SK-N-SH (cell line): Measurements from ENCODE around the gene FAM120A. TPM values are rescaled to one million over a fixed set of nuclear protein-coding genes. Genes with fewer than 3 reads are reported as not detected.

Source experiments
- CTCF ChIA-PET: fragments of 300-600, 350-600 bp; formaldehyde crosslinking; extraction: SDS; loops from one replicate; lab custom pipeline; 2021; lab: Yijun Ruan, JAX
- POLR2A ChIA-PET: fragments of 350-600 bp; sonication (Branson Sonifier 250); formaldehyde crosslinking; extraction: SDS; loops from one replicate; lab custom pipeline; 2020; ENCODE audit warnings: antibody characterized with exemption, inconsistent platforms; lab: Yijun Ruan, JAX
- DNase-seq: peaks from one replicate; pipeline ENCODE4 v3.0.0; 2012
- H2AFZ ChIP-seq: fragments of 200-600 bp; sonication (generic); 2 replicates; pipeline ENCODE4 v1.8.1; 2016; ENCODE audit warnings: antibody characterized with exemption, mild to moderate bottlenecking, low read depth
- H3F3A ChIP-seq: fragments of 200-600 bp; sonication (generic); replicated peaks from 2 replicates; pipeline ENCODE3; 2016; ENCODE audit warnings: antibody characterized with exemption, mild to moderate bottlenecking; ENCODE audit not compliant: insufficient read depth
- H3K27ac ChIP-seq, 2 experiments: fragments of 200-500 bp in 1 of 2; fragments of 200-600 bp in 1 of 2; sonication (Bioruptor generic) in 1 of 2; sonication (generic), shearing (Covaris generic) in 1 of 2; 2 replicates each; pipeline versions ENCODE4 v1.5.1 to v1.6.1; 2014 to 2016; ENCODE audit warnings: low read depth in 2 of 2, inconsistent platforms in 1 of 2, low read length in 1 of 2, mild to moderate bottlenecking in 1 of 2, mixed read lengths in 1 of 2
- H3K27me3 ChIP-seq: fragments of 200-600 bp; sonication (generic), shearing (Covaris generic); 2 replicates; pipeline ENCODE4 v1.6.1; 2016; ENCODE audit warnings: mixed run types; ENCODE audit not compliant: insufficient read depth
- H3K36me3 ChIP-seq, 2 experiments: fragments of 200-500 bp in 1 of 2; fragments of 200-600 bp in 1 of 2; sonication (Bioruptor generic) in 1 of 2; sonication (generic) in 1 of 2; replicated peaks in 1 of 2; 2 replicates each; pipeline versions ENCODE3 to v1.5.1; 2014 to 2016; ENCODE audit warnings: low read length in 1 of 2, mild to moderate bottlenecking in 1 of 2; ENCODE audit not compliant: insufficient read depth in 2 of 2, control insufficient read depth in 1 of 2
- H3K4me1 ChIP-seq, 2 experiments: fragments of 200-500 bp in 1 of 2; fragments of 200-600 bp in 1 of 2; sonication (Bioruptor generic) in 1 of 2; sonication (generic), shearing (Covaris generic) in 1 of 2; 2 replicates each; pipeline versions ENCODE4 v1.5.1 to v1.6.1; 2014 to 2016; ENCODE audit warnings: low read depth in 1 of 2, low read length in 1 of 2, mixed run types in 1 of 2; ENCODE audit not compliant: insufficient read depth in 2 of 2, control insufficient read depth in 1 of 2
- H3K4me2 ChIP-seq: fragments of 200-600 bp; sonication (generic), shearing (Covaris generic); 2 replicates; pipeline ENCODE4 v1.6.1; 2017; ENCODE audit warnings: mixed run types
- H3K4me3 ChIP-seq, 2 experiments: fragments of 200-500 bp in 1 of 2; fragments of 200-600 bp in 1 of 2; sonication (Bioruptor generic) in 1 of 2; sonication (generic), shearing (Covaris generic) in 1 of 2; 2 replicates each; pipeline versions ENCODE4 v1.5.1 to v1.8.1; 2014 to 2016; ENCODE audit warnings: low read depth in 2 of 2, inconsistent platforms in 1 of 2, low read length in 1 of 2, mild to moderate bottlenecking in 1 of 2, mixed read lengths in 1 of 2, moderate library complexity in 1 of 2
- H3K79me2 ChIP-seq: fragments of 200-600 bp; sonication (generic); 2 replicates; pipeline ENCODE4 v1.8.1; 2017; ENCODE audit warnings: mild to moderate bottlenecking; ENCODE audit not compliant: insufficient read depth
- H3K9ac ChIP-seq: fragments of 200-600 bp; sonication (generic); 2 replicates; pipeline ENCODE4 v1.6.1; 2017; ENCODE audit warnings: mixed run types
- H3K9me2 ChIP-seq: fragments of 200-600 bp; sonication (generic); 2 replicates; pipeline ENCODE4 v1.6.1; 2017; ENCODE audit warnings: mixed run types
- H3K9me3 ChIP-seq: fragments of 200-600 bp; sonication (generic); 2 replicates; pipeline ENCODE4 v1.6.1; 2017; ENCODE audit warnings: mixed run types, mild to moderate bottlenecking, moderate library complexity
- H4K20me1 ChIP-seq: fragments of 200-600 bp; sonication (generic); 2 replicates; pipeline ENCODE4 v1.6.1; 2017; ENCODE audit warnings: mild to moderate bottlenecking, mixed run types; ENCODE audit not compliant: insufficient read depth
- CHD2 ChIP-seq: fragments of 150-350 bp; IDR thresholded peaks from 2 replicates; pipeline ENCODE4 v1.6.1; 2018; ENCODE audit warnings: low read length; ENCODE audit not compliant: partially characterized antibody
- IRF3 ChIP-seq: fragments of 150-350 bp; IDR thresholded peaks from 2 replicates; pipeline ENCODE4 v1.6.1; 2016; ENCODE audit warnings: mild to moderate bottlenecking, low read depth, low read length
- MEF2A ChIP-seq: IDR thresholded peaks from 2 replicates; pipeline ENCODE4 v1.4.0; 2012; ENCODE audit warnings: low read depth, borderline replicate concordance
- POLR2AphosphoS5 ChIP-seq: IDR thresholded peaks from 2 replicates; pipeline ENCODE4 v1.6.1; 2012; ENCODE audit warnings: low read depth, low read length
- REST ChIP-seq: IDR thresholded peaks from 2 replicates; pipeline ENCODE4 v1.6.1; 2012; ENCODE audit warnings: mild to moderate bottlenecking, low read depth, low read length, moderate library complexity
- TEAD4 ChIP-seq: IDR thresholded peaks from 2 replicates; pipeline ENCODE4 v1.4.0; 2012; ENCODE audit warnings: mild to moderate bottlenecking, borderline replicate concordance; ENCODE audit not compliant: insufficient read depth
- WGBS: methylation state at CpG from one replicate; pipeline ENCODE4 v1.1.6; 2017; ENCODE audit warnings: low lambda C conversion rate; 5-methylcytosine and 5-hydroxymethylcytosine counted together
- polyA plus RNA-seq, 3 experiments: library from polyadenylated mRNA; depleted of rRNA; stranded (reverse); fragments of >200 nt; gene quantifications; 2 replicates each; pipeline ENCODE4 v1.2.3, GENCODE V29; 2012
- TF ChIP-seq, protein P1 (sequence below): IDR thresholded peaks from 2 replicates; pipeline ENCODE4 v1.4.0; 2012; ENCODE audit warnings: low read depth, borderline replicate concordance

FAM120A gene
- polyA plus RNA-seq, 1 of the 3 experiments (the other 2 are of a cell fraction): 58.6 TPM

DNA sequence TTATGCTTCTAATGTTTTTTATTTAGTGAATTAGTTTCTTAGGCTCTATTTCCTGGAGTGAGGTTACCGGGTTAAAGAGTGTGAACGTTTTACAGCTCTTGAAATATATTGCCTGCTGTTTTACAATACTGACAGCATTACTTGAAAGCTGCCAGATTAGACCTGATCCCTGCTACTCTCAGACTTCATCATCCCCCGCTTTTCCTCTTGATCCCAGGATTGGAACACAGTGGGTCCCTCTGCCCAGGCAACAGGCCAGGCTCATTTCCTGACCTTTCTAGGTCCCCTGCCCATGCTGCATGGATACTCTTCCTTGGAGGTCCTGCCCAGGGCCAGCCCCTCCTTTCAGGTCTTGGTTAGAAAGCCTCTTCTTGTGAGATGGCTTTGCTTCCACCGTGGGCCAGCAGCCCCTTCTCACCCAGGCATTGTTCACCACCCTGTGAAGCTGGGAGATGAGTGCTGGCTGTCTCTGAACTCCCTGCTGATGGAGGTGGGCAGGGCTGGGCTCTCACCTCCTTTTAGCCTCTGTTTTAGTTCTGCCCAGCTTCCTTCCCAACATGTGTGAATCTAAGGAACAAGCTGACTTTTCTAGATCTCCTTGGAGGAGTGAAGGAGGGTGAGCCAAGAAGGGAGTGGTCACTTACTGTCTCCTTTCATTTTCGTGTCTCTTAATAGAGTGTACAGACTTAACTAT, 17.4 kb downstream of the FAM120A start (continued):
- TF ChIP-seq IRF3: no peak

DNA sequence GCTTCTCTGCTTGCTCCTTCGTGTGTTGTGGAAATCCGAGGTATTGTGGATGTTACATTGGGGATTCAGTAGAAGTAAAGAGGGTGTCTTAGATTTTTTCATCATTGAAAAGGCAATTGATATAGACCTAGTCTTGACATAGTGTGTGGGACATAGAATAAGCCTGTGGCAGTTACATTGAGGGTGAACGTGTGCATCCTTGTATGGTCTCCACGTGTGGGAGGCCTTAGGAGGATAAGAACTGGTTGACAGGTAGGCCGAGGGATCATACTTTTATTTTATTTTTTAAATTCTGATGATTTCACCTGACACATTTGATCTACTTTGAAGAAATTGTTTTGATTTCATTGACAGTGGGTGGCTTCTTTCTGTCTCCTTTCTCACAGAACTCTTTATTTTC, 18.9 kb downstream of the FAM120A start:
- H3K9ac ChIP-seq: no peak overlapping the region
- peaks cover 96% of the 10 kb centered on the region for H3K79me2 ChIP-seq
- H3K4me1 ChIP-seq: peaks cover 20% of the 10 kb centered on the region in 2 experiments; a peak in 2 of 4 replicates
- H3K27me3 ChIP-seq: no peaks in the 10 kb centered on the region
- H3F3A ChIP-seq: no peaks in the 10 kb centered on the region
- H4K20me1 ChIP-seq: peaks cover 37% of the 10 kb centered on the region
- TF ChIP-seq POLR2AphosphoS5 (no peak), IRF3 (no peak), REST (no peak), TEAD4 (no peak), CHD2 (no peak), MEF2A (no peak)
- TF ChIP-seq, protein P1, sequence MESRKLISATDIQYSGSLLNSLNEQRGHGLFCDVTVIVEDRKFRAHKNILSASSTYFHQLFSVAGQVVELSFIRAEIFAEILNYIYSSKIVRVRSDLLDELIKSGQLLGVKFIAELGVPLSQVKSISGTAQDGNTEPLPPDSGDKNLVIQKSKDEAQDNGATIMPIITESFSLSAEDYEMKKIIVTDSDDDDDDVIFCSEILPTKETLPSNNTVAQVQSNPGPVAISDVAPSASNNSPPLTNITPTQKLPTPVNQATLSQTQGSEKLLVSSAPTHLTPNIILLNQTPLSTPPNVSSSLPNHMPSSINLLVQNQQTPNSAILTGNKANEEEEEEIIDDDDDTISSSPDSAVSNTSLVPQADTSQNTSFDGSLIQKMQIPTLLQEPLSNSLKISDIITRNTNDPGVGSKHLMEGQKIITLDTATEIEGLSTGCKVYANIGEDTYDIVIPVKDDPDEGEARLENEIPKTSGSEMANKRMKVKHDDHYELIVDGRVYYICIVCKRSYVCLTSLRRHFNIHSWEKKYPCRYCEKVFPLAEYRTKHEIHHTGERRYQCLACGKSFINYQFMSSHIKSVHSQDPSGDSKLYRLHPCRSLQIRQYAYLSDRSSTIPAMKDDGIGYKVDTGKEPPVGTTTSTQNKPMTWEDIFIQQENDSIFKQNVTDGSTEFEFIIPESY: no peak
- peaks cover 11 to 26% of the 10 kb centered on the region in 2 experiments for H3K36me3 ChIP-seq
- H2AFZ ChIP-seq: no peak overlapping the region
- H3K27ac ChIP-seq: no peak overlapping the region; a peak in 1 of 4 replicates
- H3K4me3 ChIP-seq: no peak overlapping the region
- CTCF ChIA-PET: interaction anchor here (1.7 kb wide), 1 partner anchor 96 kb away, joined by 4 read pairs; no protein-coding TSS in a partner anchor
- 96% methylated on average over 5 of the region's 5 CpGs for WGBS
- no peaks in the 10 kb centered on the region for H3K9me3 ChIP-seq
- H3K4me2 ChIP-seq: no peak overlapping the region
- H3K9me2 ChIP-seq: no peaks in the 10 kb centered on the region
- POLR2A ChIA-PET: no interaction called here
- no peak for DNase-seq
